Measurements from ENCODE around the gene SLC30A1. TPM values are rescaled to one million over a fixed set of nuclear protein-coding genes. Genes with fewer than 3 reads are reported as not detected.

Gene SLC30A1
- total and polyA plus RNA-seq, 10 of the 15 experiments (the other 5 are each of a cell fraction or from before 2014, with no cell fraction given) = 3.5 to 14.1 (median 8.8) TPM

DNA sequence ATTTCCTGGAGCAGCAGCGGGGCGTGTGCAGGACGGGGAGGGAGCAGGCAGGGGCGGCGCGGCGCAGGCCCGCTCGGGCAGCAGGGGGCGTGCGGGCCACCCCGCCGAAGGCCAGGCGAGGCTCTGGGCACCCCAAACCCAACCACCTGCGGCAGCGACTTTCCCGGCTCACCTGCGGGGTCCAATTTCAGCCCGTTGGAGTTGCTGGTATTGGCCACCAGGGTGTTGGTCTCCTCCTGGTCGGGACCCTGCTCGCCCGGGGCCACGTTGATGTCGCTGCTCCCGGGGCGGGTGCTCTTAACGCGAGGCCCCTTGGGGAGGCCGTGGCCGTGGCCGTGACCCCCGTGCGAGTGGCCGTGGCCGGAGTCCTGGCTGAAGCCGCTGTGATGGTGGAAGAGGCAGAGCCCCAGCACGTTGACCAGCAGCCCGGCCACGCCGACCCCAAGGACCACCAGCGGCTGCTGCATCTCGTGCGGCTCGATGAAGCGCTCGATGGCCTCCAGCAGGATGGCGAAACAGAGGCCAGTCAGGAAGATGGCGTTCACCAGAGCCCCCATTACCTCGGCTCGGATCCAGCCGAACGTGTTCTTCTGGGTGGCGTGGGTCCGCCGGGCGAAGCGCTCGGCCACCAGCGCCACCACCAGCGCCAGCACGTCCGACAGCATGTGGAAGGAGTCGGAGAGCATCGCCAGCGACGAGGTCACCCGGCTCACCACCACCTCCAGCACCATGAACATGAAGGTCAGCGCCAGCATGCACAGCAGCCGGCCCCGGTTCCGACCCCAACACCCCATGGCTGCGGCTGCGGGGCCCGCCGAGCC, 932 bp downstream of the SLC30A1 start (continued):
- TF ChIP-seq, protein P1, sequence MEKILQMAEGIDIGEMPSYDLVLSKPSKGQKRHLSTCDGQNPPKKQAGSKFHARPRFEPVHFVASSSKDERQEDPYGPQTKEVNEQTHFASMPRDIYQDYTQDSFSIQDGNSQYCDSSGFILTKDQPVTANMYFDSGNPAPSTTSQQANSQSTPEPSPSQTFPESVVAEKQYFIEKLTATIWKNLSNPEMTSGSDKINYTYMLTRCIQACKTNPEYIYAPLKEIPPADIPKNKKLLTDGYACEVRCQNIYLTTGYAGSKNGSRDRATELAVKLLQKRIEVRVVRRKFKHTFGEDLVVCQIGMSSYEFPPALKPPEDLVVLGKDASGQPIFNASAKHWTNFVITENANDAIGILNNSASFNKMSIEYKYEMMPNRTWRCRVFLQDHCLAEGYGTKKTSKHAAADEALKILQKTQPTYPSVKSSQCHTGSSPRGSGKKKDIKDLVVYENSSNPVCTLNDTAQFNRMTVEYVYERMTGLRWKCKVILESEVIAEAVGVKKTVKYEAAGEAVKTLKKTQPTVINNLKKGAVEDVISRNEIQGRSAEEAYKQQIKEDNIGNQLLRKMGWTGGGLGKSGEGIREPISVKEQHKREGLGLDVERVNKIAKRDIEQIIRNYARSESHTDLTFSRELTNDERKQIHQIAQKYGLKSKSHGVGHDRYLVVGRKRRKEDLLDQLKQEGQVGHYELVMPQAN (conservative IDR thresholded peaks at IDR 0.05) = peak; percentile 53
- TF ChIP-seq MEF2B (IDR thresholded peaks at IDR 0.05; ENCODE audit: partially characterized antibody, poor library complexity, severe bottlenecking) = no peak
- TF ChIP-seq EED (IDR thresholded peaks at IDR 0.05; ENCODE audit: low read depth) = peak; percentile 50; the same call in 1 of the 2 replicates
- TF ChIP-seq, protein P2, sequence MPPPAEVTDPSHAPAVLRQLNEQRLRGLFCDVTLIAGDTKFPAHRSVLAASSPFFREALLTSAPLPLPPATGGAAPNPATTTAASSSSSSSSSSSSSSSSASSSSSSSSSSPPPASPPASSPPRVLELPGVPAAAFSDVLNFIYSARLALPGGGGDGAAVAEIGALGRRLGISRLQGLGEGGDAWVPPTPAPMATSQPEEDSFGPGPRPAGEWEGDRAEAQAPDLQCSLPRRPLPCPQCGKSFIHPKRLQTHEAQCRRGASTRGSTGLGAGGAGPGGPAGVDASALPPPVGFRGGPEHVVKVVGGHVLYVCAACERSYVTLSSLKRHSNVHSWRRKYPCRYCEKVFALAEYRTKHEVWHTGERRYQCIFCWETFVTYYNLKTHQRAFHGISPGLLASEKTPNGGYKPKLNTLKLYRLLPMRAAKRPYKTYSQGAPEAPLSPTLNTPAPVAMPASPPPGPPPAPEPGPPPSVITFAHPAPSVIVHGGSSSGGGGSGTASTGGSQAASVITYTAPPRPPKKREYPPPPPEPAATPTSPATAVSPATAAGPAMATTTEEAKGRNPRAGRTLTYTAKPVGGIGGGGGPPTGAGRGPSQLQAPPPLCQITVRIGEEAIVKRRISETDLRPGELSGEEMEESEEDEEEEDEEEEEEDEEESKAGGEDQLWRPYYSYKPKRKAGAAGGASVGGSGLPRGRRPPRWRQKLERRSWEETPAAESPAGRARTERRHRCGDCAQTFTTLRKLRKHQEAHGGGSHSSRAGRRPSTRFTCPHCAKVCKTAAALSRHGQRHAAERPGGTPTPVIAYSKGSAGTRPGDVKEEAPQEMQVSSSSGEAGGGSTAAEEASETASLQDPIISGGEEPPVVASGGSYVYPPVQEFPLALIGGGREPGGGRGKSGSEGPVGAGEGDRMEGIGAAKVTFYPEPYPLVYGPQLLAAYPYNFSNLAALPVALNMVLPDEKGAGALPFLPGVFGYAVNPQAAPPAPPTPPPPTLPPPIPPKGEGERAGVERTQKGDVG (CRISPR knock-in tag; IDR thresholded peaks at IDR 0.05) = no peak
- TF ChIP-seq RCOR1 (conservative IDR thresholded peaks at IDR 0.05; ENCODE audit: low read depth, low read length) = no peak
- TF ChIP-seq SREBF1 (IDR thresholded peaks at IDR 0.05; ENCODE audit: low read length) = no peak
- TF ChIP-seq ZNF207 (IDR thresholded peaks at IDR 0.05; ENCODE audit: borderline replicate concordance) = no peak
- no peak for TF ChIP-seq TAF1 (IDR thresholded peaks at IDR 0.05; ENCODE audit: borderline replicate concordance, low read depth, low read length)
- no peak for TF ChIP-seq ZBED1 (IDR thresholded peaks at IDR 0.05; ENCODE audit: borderline replicate concordance)
- no peak for TF ChIP-seq MYB (IDR thresholded peaks at IDR 0.05; ENCODE audit: borderline replicate concordance, low read depth, low read length)
- no peak for TF ChIP-seq NRF1 (conservative IDR thresholded peaks at IDR 0.05; ENCODE audit: low read depth, low read length)
- TF ChIP-seq, protein P3, sequence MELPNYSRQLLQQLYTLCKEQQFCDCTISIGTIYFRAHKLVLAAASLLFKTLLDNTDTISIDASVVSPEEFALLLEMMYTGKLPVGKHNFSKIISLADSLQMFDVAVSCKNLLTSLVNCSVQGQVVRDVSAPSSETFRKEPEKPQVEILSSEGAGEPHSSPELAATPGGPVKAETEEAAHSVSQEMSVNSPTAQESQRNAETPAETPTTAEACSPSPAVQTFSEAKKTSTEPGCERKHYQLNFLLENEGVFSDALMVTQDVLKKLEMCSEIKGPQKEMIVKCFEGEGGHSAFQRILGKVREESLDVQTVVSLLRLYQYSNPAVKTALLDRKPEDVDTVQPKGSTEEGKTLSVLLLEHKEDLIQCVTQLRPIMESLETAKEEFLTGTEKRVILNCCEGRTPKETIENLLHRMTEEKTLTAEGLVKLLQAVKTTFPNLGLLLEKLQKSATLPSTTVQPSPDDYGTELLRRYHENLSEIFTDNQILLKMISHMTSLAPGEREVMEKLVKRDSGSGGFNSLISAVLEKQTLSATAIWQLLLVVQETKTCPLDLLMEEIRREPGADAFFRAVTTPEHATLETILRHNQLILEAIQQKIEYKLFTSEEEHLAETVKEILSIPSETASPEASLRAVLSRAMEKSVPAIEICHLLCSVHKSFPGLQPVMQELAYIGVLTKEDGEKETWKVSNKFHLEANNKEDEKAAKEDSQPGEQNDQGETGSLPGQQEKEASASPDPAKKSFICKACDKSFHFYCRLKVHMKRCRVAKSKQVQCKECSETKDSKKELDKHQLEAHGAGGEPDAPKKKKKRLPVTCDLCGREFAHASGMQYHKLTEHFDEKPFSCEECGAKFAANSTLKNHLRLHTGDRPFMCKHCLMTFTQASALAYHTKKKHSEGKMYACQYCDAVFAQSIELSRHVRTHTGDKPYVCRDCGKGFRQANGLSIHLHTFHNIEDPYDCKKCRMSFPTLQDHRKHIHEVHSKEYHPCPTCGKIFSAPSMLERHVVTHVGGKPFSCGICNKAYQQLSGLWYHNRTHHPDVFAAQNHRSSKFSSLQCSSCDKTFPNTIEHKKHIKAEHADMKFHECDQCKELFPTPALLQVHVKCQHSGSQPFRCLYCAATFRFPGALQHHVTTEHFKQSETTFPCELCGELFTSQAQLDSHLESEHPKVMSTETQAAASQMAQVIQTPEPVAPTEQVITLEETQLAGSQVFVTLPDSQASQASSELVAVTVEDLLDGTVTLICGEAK (IDR thresholded peaks at IDR 0.05; ENCODE audit: borderline replicate concordance) = no peak
- no peak; the same call in 1 of the 2 replicates for TF ChIP-seq ZSCAN29 (IDR thresholded peaks at IDR 0.05)
- TF ChIP-seq, protein P4, sequence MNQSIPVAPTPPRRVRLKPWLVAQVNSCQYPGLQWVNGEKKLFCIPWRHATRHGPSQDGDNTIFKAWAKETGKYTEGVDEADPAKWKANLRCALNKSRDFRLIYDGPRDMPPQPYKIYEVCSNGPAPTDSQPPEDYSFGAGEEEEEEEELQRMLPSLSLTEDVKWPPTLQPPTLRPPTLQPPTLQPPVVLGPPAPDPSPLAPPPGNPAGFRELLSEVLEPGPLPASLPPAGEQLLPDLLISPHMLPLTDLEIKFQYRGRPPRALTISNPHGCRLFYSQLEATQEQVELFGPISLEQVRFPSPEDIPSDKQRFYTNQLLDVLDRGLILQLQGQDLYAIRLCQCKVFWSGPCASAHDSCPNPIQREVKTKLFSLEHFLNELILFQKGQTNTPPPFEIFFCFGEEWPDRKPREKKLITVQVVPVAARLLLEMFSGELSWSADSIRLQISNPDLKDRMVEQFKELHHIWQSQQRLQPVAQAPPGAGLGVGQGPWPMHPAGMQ (IDR thresholded peaks at IDR 0.05; ENCODE audit: borderline replicate concordance) = no peak
- TF ChIP-seq, protein P5, sequence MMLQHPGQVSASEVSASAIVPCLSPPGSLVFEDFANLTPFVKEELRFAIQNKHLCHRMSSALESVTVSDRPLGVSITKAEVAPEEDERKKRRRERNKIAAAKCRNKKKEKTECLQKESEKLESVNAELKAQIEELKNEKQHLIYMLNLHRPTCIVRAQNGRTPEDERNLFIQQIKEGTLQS (IDR thresholded peaks at IDR 0.05; ENCODE audit: borderline replicate concordance, extremely low read depth, low read depth, low read length) = no peak
